Fibroblast of mammary gland (primary cell): ENCODE measurements around the gene POLR2F.

ENCODE experiments used
- DNase-seq: peaks from one replicate; pipeline ENCODE4 v3.0.0-alpha.2; 2010; ENCODE audit warnings: low read depth
- H3K4me3 ChIP-seq: 2 replicates; pipeline ENCODE4 v1.5.1; 2011; ENCODE audit warnings: low read depth, mild to moderate bottlenecking, low read length, moderate library complexity; ENCODE audit not compliant: control insufficient read depth
- CTCF ChIP-seq: conservative IDR thresholded peaks from 2 replicates; pipeline ENCODE4 v1.5.1; 2011; ENCODE audit warnings: low read depth, low read length, inconsistent platforms; ENCODE audit not compliant: control insufficient read depth, insufficient read depth

The POLR2F gene

GRCh38 chr22:37930952-37931440 is 22.5 kb upstream of the POLR2F start:
- DNase-seq = no peak
- TF ChIP-seq CTCF = no peak
- H3K4me3 ChIP-seq = no peak overlapping the region

- no peak overlapping the region for H3K4me3 ChIP-seq
- TF ChIP-seq CTCF = no peak
- no peak for DNase-seq
Observed at GRCh38 chr22:37931893-37932389, 21.6 kb upstream of the POLR2F start.

- DNase-seq = no peak
- no peak overlapping the region for H3K4me3 ChIP-seq
- TF ChIP-seq CTCF = no peak
Observed at GRCh38 chr22:37932401-37932800, 21.1 kb upstream of the POLR2F start.

GRCh38 chr22:37932821-37933578 is 20.5 kb upstream of the POLR2F start:
- no peak overlapping the region for H3K4me3 ChIP-seq
- no peak for TF ChIP-seq CTCF

GRCh38 chr22:37933711-37934376 is 19.7 kb upstream of the POLR2F start:
- H3K4me3 ChIP-seq = no peak overlapping the region
- peak; percentile 92 for DNase-seq
- peak; percentile 91 for TF ChIP-seq CTCF

More at GRCh38 chr22:37932821-37933578, 20.5 kb upstream of the POLR2F start:
- no peak for DNase-seq

GRCh38 chr22:37940698-37941376 is 12.7 kb upstream of the POLR2F start:
- H3K4me3 ChIP-seq = no peak overlapping the region
- peak; percentile 81 for DNase-seq
- peak; percentile 0 for TF ChIP-seq CTCF
